ENCODE results near the gene KCNH2.

Gene KCNH2

GRCh38 chr7:150950496-150951180, 27.5 kb downstream of the KCNH2 start:
- in situ Hi-C loops (cut with MboI; ENCODE audit: low sequenced_read_pairs) = no loop called here

GRCh38 chr7:150949971-150950491, 28.1 kb downstream of the KCNH2 start:
- in situ Hi-C loops (cut with MboI; ENCODE audit: low sequenced_read_pairs) = no loop called here

- in situ Hi-C loops (cut with MboI; ENCODE audit: low sequenced_read_pairs) = no loop called here
Measured at GRCh38 chr7:150949564-150949963, 28.6 kb downstream of the KCNH2 start.

- in situ Hi-C loops (cut with MboI; ENCODE audit: low sequenced_read_pairs) = no loop called here
Measured at GRCh38 chr7:150948791-150949251, 29.3 kb downstream of the KCNH2 start.

GRCh38 chr7:150947761-150948651, 30.1 kb downstream of the KCNH2 start:
- in situ Hi-C loops (cut with MboI; ENCODE audit: low sequenced_read_pairs) = no loop called here

- in situ Hi-C loops (cut with MboI; ENCODE audit: low sequenced_read_pairs) = no loop called here
Measured at GRCh38 chr7:150947241-150947745, 30.8 kb downstream of the KCNH2 start.

GRCh38 chr7:150946421-150947240, 31.5 kb downstream of the KCNH2 start:
- in situ Hi-C loops (cut with MboI; ENCODE audit: low sequenced_read_pairs) = no loop called here

GRCh38 chr7:150945853-150946420, 32.2 kb downstream of the KCNH2 start:
- in situ Hi-C loops (cut with MboI; ENCODE audit: low sequenced_read_pairs) = no loop called here

GRCh38 chr7:150945171-150945852, 32.8 kb downstream of the KCNH2 start:
- in situ Hi-C loops (cut with MboI; ENCODE audit: low sequenced_read_pairs) = no loop called here

- in situ Hi-C loops (cut with MboI; ENCODE audit: low sequenced_read_pairs) = no loop called here
Measured at GRCh38 chr7:150944066-150945042, 33.8 kb downstream of the KCNH2 start.

- in situ Hi-C loops (cut with MboI; ENCODE audit: low sequenced_read_pairs) = no loop called here
Measured at GRCh38 chr7:150943453-150943814, 34.7 kb downstream of the KCNH2 start.

GRCh38 chr7:150942591-150943452, 35.3 kb downstream of the KCNH2 start:
- in situ Hi-C loops (cut with MboI; ENCODE audit: low sequenced_read_pairs) = no loop called here

GRCh38 chr7:150942001-150942590, 36.0 kb downstream of the KCNH2 start:
- in situ Hi-C loops (cut with MboI; ENCODE audit: low sequenced_read_pairs) = no loop called here

- in situ Hi-C loops (cut with MboI; ENCODE audit: low sequenced_read_pairs) = no loop called here
Measured at GRCh38 chr7:150941351-150942000, 36.6 kb downstream of the KCNH2 start.

- in situ Hi-C loops (cut with MboI; ENCODE audit: low sequenced_read_pairs) = no loop called here
Measured at GRCh38 chr7:150940431-150941102, 37.6 kb downstream of the KCNH2 start.

- in situ Hi-C loops (cut with MboI; ENCODE audit: low sequenced_read_pairs) = no loop called here
Measured at GRCh38 chr7:150939466-150939865, 38.7 kb downstream of the KCNH2 start.
